Erythroblast (primary cell): ENCODE measurements around the gene ATP6V0E2.

Source experiments
- GATA1 ChIP-seq: IDR thresholded peaks from 2 replicates; pipeline ENCODE4 v1.6.1; 2011; ENCODE audit warnings: low read depth, mild to moderate bottlenecking, control low read depth, low read length, moderate library complexity
- POLR2A ChIP-seq: IDR thresholded peaks from 2 replicates; pipeline ENCODE4 v1.6.1; 2011; ENCODE audit warnings: mild to moderate bottlenecking, low read length

- TF ChIP-seq POLR2A = no peak
- TF ChIP-seq GATA1 = no peak
These were observed 9.3 kb downstream of the ATP6V0E2 start for GRCh38 chr7:149883048-149883438.
